H9 (cell line): ENCODE measurements around the gene GALNT9. TPM values are rescaled to one million over a fixed set of nuclear protein-coding genes. Genes with fewer than 3 reads are reported as not detected.

ENCODE experiments used
- DNase-seq: peaks from one replicate; pipeline ENCODE4 v3.0.0-alpha.2; 2017
- H2AFZ ChIP-seq: one replicate; pipeline ENCODE4 v1.6.1; 2013; ENCODE audit warnings: mild to moderate bottlenecking, low read length, control low read depth, moderate library complexity
- H2AK5ac ChIP-seq: 2 replicates; pipeline ENCODE4 v1.6.1; 2013; ENCODE audit warnings: low read length, control low read depth, mixed read lengths; ENCODE audit not compliant: insufficient read length
- H2BK120ac ChIP-seq: one replicate; pipeline ENCODE4 v1.6.1; 2013; ENCODE audit warnings: low read depth, mild to moderate bottlenecking, low read length, control low read depth, inconsistent platforms; ENCODE audit not compliant: poor library complexity, severe bottlenecking
- H2BK12ac ChIP-seq: 2 replicates; pipeline ENCODE4 v1.6.1; 2013; ENCODE audit warnings: low read length, control low read depth, mixed read lengths, low read depth; ENCODE audit not compliant: insufficient read length
- H2BK15ac ChIP-seq: 2 replicates; pipeline ENCODE4 v1.6.1; 2013; ENCODE audit warnings: low read depth, low read length, control low read depth
- H2BK20ac ChIP-seq: one replicate; pipeline ENCODE4 v1.6.1; 2013; ENCODE audit warnings: low read depth, mild to moderate bottlenecking, low read length, control low read depth, inconsistent platforms; ENCODE audit not compliant: poor library complexity, severe bottlenecking
- H2BK5ac ChIP-seq: 2 replicates; pipeline ENCODE4 v1.6.1; 2013; ENCODE audit warnings: low read length, control low read depth, mixed read lengths; ENCODE audit not compliant: insufficient read length
- H3K14ac ChIP-seq: 2 replicates; pipeline ENCODE4 v1.6.1; 2013; ENCODE audit warnings: low read length, control low read depth; ENCODE audit not compliant: insufficient read depth
- H3K18ac ChIP-seq: 2 replicates; pipeline ENCODE4 v1.6.1; 2013; ENCODE audit warnings: low read depth, mild to moderate bottlenecking, mixed read lengths, low read length, control low read depth; ENCODE audit not compliant: insufficient read length
- H3K23ac ChIP-seq: 2 replicates; pipeline ENCODE4 v1.6.1; 2013; ENCODE audit warnings: low read length, control low read depth, mixed read lengths, low read depth; ENCODE audit not compliant: insufficient read length
- H3K23me2 ChIP-seq: 2 replicates; pipeline ENCODE4 v1.6.1; 2013; ENCODE audit warnings: low read depth, mild to moderate bottlenecking, mixed read lengths, low read length, control low read depth; ENCODE audit not compliant: insufficient read length, poor library complexity, severe bottlenecking
- H3K27ac ChIP-seq: 2 replicates; pipeline ENCODE4 v1.5.1; 2013; ENCODE audit warnings: low read length, control low read depth, mixed read lengths, low read depth; ENCODE audit not compliant: insufficient read length
- H3K27me3 ChIP-seq: 2 replicates; pipeline ENCODE4 v1.6.1; 2013; ENCODE audit warnings: low read length, control low read depth, inconsistent platforms; ENCODE audit not compliant: insufficient read depth
- H3K4ac ChIP-seq: 2 replicates; pipeline ENCODE4 v1.6.1; 2013; ENCODE audit warnings: low read depth, mild to moderate bottlenecking, control low read depth, inconsistent platforms, low read length, moderate library complexity
- H3K4me1 ChIP-seq: 2 replicates; pipeline ENCODE4 v1.6.1; 2013; ENCODE audit warnings: low read length, control low read depth, inconsistent platforms; ENCODE audit not compliant: insufficient read depth
- H3K4me2 ChIP-seq: 2 replicates; pipeline ENCODE4 v1.6.1; 2013; ENCODE audit warnings: low read length, control low read depth, mixed read lengths; ENCODE audit not compliant: insufficient read length, insufficient read depth
- H3K56ac ChIP-seq: 2 replicates; pipeline ENCODE4 v1.6.1; 2013; ENCODE audit warnings: low read depth, mild to moderate bottlenecking, mixed read lengths, low read length, control low read depth; ENCODE audit not compliant: insufficient read length
- H3K79me1 ChIP-seq: 2 replicates; pipeline ENCODE4 v1.6.1; 2013; ENCODE audit warnings: low read depth, mild to moderate bottlenecking, moderate library complexity, low read length, control low read depth, inconsistent platforms; ENCODE audit not compliant: insufficient read depth, poor library complexity, severe bottlenecking
- H3K79me2 ChIP-seq: 2 replicates; pipeline ENCODE4 v1.6.1; 2013; ENCODE audit warnings: low read length, control low read depth, inconsistent platforms; ENCODE audit not compliant: insufficient read depth
- H3K9ac ChIP-seq: 2 replicates; pipeline ENCODE4 v1.6.1; 2013; ENCODE audit warnings: low read length, control low read depth, mixed read lengths; ENCODE audit not compliant: insufficient read length; ENCODE audit errors: extremely low read depth
- H3K9me3 ChIP-seq: one replicate; pipeline ENCODE4 v1.6.1; 2013; ENCODE audit warnings: low read depth, low read length, inconsistent platforms; ENCODE audit not compliant: control insufficient read depth
- H3T11ph ChIP-seq: one replicate; pipeline ENCODE4 v1.6.1; 2013; ENCODE audit warnings: mild to moderate bottlenecking, low read length, control low read depth, inconsistent platforms
- H4K20me1 ChIP-seq: one replicate; pipeline ENCODE4 v1.6.1; 2013; ENCODE audit not compliant: control insufficient read depth, insufficient read length, insufficient read depth
- H4K5ac ChIP-seq: 2 replicates; pipeline ENCODE4 v1.6.1; 2013; ENCODE audit warnings: low read depth, mild to moderate bottlenecking, mixed read lengths, low read length, control low read depth; ENCODE audit not compliant: insufficient read length
- H4K8ac ChIP-seq: replicated peaks from 2 replicates; pipeline ENCODE4 v1.6.1; 2013; ENCODE audit warnings: low read length, control low read depth, mixed read lengths, low read depth; ENCODE audit not compliant: insufficient read length
- H4K91ac ChIP-seq: 2 replicates; pipeline ENCODE4 v1.6.1; 2013; ENCODE audit warnings: low read depth, mild to moderate bottlenecking, moderate library complexity, mixed read lengths, low read length, control low read depth; ENCODE audit not compliant: insufficient read length
- H3K27ac Mint-ChIP-seq, 3 experiments: 2 replicates in 2 of 3; 3 replicates in 1 of 3; pipeline ENCODE4 v1.8.0; 2020 to 2021; ENCODE audit warnings: mixed read lengths in 3 of 3, mild to moderate bottlenecking in 1 of 3, moderate library complexity in 1 of 3
- H3K27me3 Mint-ChIP-seq: 2 replicates; pipeline ENCODE4 v1.8.0; 2021; ENCODE audit warnings: low read depth, mild to moderate bottlenecking, moderate library complexity, mixed read lengths
- H3K36me3 Mint-ChIP-seq, 3 experiments: 2 replicates in 2 of 3; 3 replicates in 1 of 3; pipeline ENCODE4 v1.8.0; 2020 to 2021; ENCODE audit warnings: low read depth in 3 of 3, mixed read lengths in 3 of 3; ENCODE audit not compliant: insufficient read depth in 1 of 3
- H3K4me1 Mint-ChIP-seq, 2 experiments: 2 replicates each; pipeline ENCODE4 v1.8.0; 2020; ENCODE audit warnings: mixed read lengths in 2 of 2
- H3K4me3 Mint-ChIP-seq, 2 experiments: 2 replicates in 1 of 2; 3 replicates in 1 of 2; pipeline ENCODE4 v1.8.0; 2020 to 2021; ENCODE audit warnings: mild to moderate bottlenecking in 2 of 2, mixed read lengths in 2 of 2, moderate library complexity in 1 of 2
- H3K9me3 Mint-ChIP-seq, 2 experiments: 2 replicates in 1 of 2; 3 replicates in 1 of 2; pipeline ENCODE4 v1.8.0; 2020; ENCODE audit warnings: mild to moderate bottlenecking in 2 of 2, mixed read lengths in 2 of 2, moderate library complexity in 1 of 2
- CTCF ChIP-seq: fragments of 200-600 bp; sonication (generic); conservative IDR thresholded peaks from 3 replicates; pipeline ENCODE4 v1.8.0; 2021; ENCODE audit warnings: antibody characterized with exemption, mild to moderate bottlenecking
- WGBS: extraction: QIAGEN DNeasy Blood & Tissue Kit; methylation state at CpG from one replicate; pipeline ENCODE4 v1.1.7; 2013; ENCODE audit warnings: missing lambda C conversion rate, low lambda C conversion rate, mixed read lengths; ENCODE audit not compliant: insufficient read length; ENCODE audit errors: extremely low coverage; 5-methylcytosine and 5-hydroxymethylcytosine counted together
- total RNA-seq: library from RNA; stranded (reverse); gene quantifications from 2 replicates; pipeline ENCODE4 v1.2.1, GENCODE V29; 2021

Gene GALNT9
- total RNA-seq, 1 experiment from 2014 or later: 0.35 TPM

- Histone ChIP-seq H3K23me2 (no peaks in the 10 kb centered on the region), H2BK12ac (no peak overlapping the region), H2AFZ (no peak overlapping the region), H3K14ac (no peak overlapping the region; the same call in 1 of the 2 replicates), H4K91ac (no peak overlapping the region), H3K23ac (no peak overlapping the region), H2AK5ac (no peak overlapping the region), H2BK20ac (no peak overlapping the region), H3K4ac (no peak overlapping the region), H2BK15ac (no peak overlapping the region), H3K27me3 (no peaks in the 10 kb centered on the region; the same call in 1 of the 2 replicates), H3K79me2 (no peaks in the 10 kb centered on the region), H3T11ph (no peak overlapping the region), H3K79me1 (no peaks in the 10 kb centered on the region), H4K5ac (no peak overlapping the region), H3K18ac (no peak overlapping the region), H3K4me1 (no peaks in the 10 kb centered on the region), H3K56ac (no peak overlapping the region), H2BK5ac (no peak overlapping the region), H3K9ac (no peak overlapping the region), H2BK120ac (no peak overlapping the region), H3K9me3 (peaks cover under 1% of the 10 kb centered on the region), H3K27ac (no peak overlapping the region), H3K4me2 (no peak overlapping the region), H4K8ac (no peak overlapping the region), H4K20me1 (no peaks in the 10 kb centered on the region)
- TF ChIP-seq CTCF: no peak
- Mint-ChIP-seq H3K36me3 (peaks cover 0 to 2% (median 0%) of the 10 kb centered on the region in 3 experiments; a peak in 2 of 7 replicates), H3K9me3 (peaks cover 5 to 7% of the 10 kb centered on the region in 2 experiments; a peak in 4 of 5 replicates), H3K27me3 (peaks cover 68% of the 10 kb centered on the region), H3K4me3 (no peak overlapping the region), H3K27ac (no peak overlapping the region), H3K4me1 (no peaks in the 10 kb centered on the region)
- no peak for DNase-seq
- WGBS: no CpG with 5 or more reads among the region's 17 CpGs
These were observed 12.7 kb downstream of the GALNT9 start for GRCh38 chr12:132316497-132317232.
